ENCODE data around the gene TRNAU1AP.

DNA sequence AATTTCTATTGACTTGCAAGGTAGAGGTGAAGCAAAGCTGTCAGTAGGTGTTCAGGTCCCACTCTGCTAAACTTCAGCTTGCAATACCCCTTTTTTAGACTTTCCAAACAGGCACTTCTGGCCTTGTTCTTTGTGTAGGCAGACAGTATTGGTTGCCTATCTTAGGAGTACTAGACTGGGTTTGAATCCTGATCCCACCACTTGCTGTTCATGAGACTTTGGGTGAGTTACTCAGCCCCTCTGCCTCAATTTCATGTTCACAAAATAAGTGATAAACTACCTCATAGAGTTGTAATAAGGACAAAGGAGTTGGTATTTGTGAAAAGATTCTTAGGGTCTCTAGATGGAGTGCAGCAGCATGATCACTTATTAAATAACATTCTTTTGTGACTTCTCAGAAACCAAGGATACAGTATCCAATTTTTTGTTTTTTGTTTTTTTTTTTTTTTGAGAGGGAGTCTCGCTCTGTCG is 41.9 kb upstream of the TRNAU1AP start:
- TF ChIP-seq CTCF (IDR thresholded peaks at IDR 0.05) (no peak), POLR2A (IDR thresholded peaks at IDR 0.05) (no peak)

Measured in lower leg skin (tissue), 3 donors.